ENCODE data around the gene GTSE1. TPM values are rescaled to one million over a fixed set of nuclear protein-coding genes. Genes with fewer than 3 reads are reported as not detected.

GTSE1 gene
- total RNA-seq, 1 experiment from 2014 or later = 46.1 TPM

DNA sequence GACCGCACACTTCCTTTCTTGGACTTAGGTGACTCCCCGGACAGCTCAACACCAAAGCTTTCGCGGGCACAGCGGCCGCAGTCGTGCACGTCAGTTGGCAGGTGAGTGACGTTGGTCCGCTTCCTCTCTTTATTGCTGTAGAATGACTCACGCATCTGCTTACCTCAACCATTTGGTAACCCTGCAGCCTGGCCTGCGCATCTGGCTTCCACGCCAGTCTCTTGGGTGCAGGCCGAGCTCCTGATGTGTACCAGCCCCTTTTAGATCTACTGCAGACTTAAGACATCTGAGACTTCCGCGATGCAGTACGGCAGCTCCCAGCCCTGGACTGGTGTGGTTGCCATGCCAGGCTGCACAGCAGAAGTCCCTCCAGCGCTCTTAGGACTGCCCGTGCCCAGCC, 26.5 kb downstream of the GTSE1 start:
- RAD21 ChIA-PET (ENCODE audit: low non-redundant PET in 1 of 2, low total read pairs in 2 of 2, uncharacterized antibody in 2 of 2, unreplicated experiment in 2 of 2) = no interaction called here

DNA sequence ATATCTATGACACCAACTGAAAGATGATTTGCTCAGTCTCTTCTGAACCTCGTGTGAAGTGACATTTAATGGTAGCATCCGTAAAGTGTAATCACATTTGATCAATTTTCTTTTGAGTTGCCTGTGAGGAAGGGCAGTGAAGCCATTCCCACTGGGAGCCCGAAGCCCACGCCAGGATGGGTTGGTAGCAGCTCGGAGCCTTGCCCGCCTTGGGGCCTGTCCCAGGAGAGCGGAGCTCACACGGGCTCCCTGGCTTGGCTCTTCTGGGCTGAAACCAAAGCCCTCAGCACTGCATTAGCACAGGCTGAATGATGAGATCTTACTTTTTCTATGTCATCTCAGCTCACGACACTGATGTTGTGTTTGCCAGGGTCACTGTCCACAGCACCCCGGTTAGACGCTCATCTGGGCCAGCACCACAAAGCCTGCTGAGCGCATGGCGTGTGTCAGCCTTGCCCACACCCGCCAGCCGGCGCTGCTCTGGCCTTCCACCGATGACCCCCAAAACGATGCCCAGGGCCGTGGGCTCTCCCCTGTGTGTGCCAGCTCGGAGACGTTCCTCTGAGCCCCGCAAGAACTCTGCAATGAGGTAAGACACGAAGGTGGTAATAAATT, 29.5 kb downstream of the GTSE1 start:
- H3K36me3 ChIP-seq (ENCODE audit: control insufficient read depth in 1 of 2, insufficient read depth in 2 of 2, low read length in 2 of 2) = peaks cover 37 to 39% of the 10 kb centered on the region in 2 experiments; a peak in 3 of 4 replicates
- RAD21 ChIA-PET (ENCODE audit: low non-redundant PET in 1 of 2, low total read pairs in 2 of 2, uncharacterized antibody in 2 of 2, unreplicated experiment in 2 of 2) = no interaction called here
- TF ChIP-seq EZH2 (IDR thresholded peaks at IDR 0.05) = no peak
- no peak for TF ChIP-seq POLR2AphosphoS5 (IDR thresholded peaks at IDR 0.05; ENCODE audit: low read depth, low read length)
- no peak for TF ChIP-seq TCF7L2 (IDR thresholded peaks at IDR 0.05; ENCODE audit: borderline replicate concordance, extremely low read depth, insufficient read depth, insufficient read length)
- no peak for TF ChIP-seq MAX (IDR thresholded peaks at IDR 0.05)
- TF ChIP-seq RAD21 (IDR thresholded peaks at IDR 0.05; ENCODE audit: low read depth) = no peak
- no peak for TF ChIP-seq ELF1 (IDR thresholded peaks at IDR 0.05; ENCODE audit: borderline replicate concordance, low read depth)
- no peak for TF ChIP-seq ZNF274 (IDR thresholded peaks at IDR 0.05; ENCODE audit: low read depth, low read length)
- CTCF ChIA-PET = no interaction called here
- intact Hi-C loops (cut with micrococcal nuclease) = no loop called here
- H3K4me3 ChIP-seq (replicated peaks in 1 of 2; ENCODE audit: low read depth in 1 of 2, low read length in 2 of 2) = no peak overlapping the region
- H3K27ac ChIP-seq (ENCODE audit: low read depth, low read length) = no peak overlapping the region
- POLR2A ChIA-PET = interaction anchor here (1.2 kb wide), 1 partner anchor 10 kb away, joined by 6 read pairs; the partner anchor contains the start of gene TRMU
- no peaks in the 10 kb centered on the region for H3K27me3 ChIP-seq (ENCODE audit: insufficient read depth, low read length)
- no peak overlapping the region for H2AFZ ChIP-seq (ENCODE audit: low read depth, low read length, poor library complexity, severe bottlenecking)
- no peak overlapping the region for H3K4me2 ChIP-seq (ENCODE audit: low read length)
- no peaks in the 10 kb centered on the region for H3K4me1 ChIP-seq (ENCODE audit: control insufficient read depth in 1 of 2, insufficient read depth in 2 of 2, low read length in 2 of 2)
- no peak for ATAC-seq
- DNase-seq (ENCODE audit: low read depth, low spot score) = no peak
- H3K79me2 ChIP-seq (ENCODE audit: insufficient read depth, low read length) = no peaks in the 10 kb centered on the region
- H3K9ac ChIP-seq (ENCODE audit: low read length) = no peak overlapping the region
- no TSS peak for BruUV-seq (replicated peaks)
- no peaks in the 10 kb centered on the region for H3K9me3 ChIP-seq (ENCODE audit: control insufficient read depth in 1 of 2, insufficient read depth in 1 of 2, low read depth in 1 of 2, low read length in 2 of 2)
- no peaks in the 10 kb centered on the region for H4K20me1 ChIP-seq (ENCODE audit: insufficient read depth)
- no peaks in the 10 kb centered on the region for H3K9me2 ChIP-seq (ENCODE audit: insufficient read depth)

More for the DNA sequence above, 26.5 kb downstream of the GTSE1 start:
- DNase-seq (ENCODE audit: low read depth, low spot score) = no peak
- H2AFZ ChIP-seq (ENCODE audit: low read depth, low read length, poor library complexity, severe bottlenecking) = no peak overlapping the region
- no peak overlapping the region for H3K4me2 ChIP-seq (ENCODE audit: low read length)
- H3K27me3 ChIP-seq (ENCODE audit: insufficient read depth, low read length) = no peaks in the 10 kb centered on the region
- H3K79me2 ChIP-seq (ENCODE audit: insufficient read depth, low read length) = peaks cover 19% of the 10 kb centered on the region; the same call in 1 of the 2 replicates
- no peak for TF ChIP-seq ELF1 (IDR thresholded peaks at IDR 0.05; ENCODE audit: borderline replicate concordance, low read depth)
- no peak for TF ChIP-seq ZFX (IDR thresholded peaks at IDR 0.05)
- no peak for TF ChIP-seq POLR2AphosphoS5 (IDR thresholded peaks at IDR 0.05; ENCODE audit: low read depth, low read length)
- no peak for TF ChIP-seq CTCF (IDR thresholded peaks at IDR 0.05 in 2 of 3, conservative IDR thresholded peaks at IDR 0.05 in 1 of 3; ENCODE audit: borderline replicate concordance in 1 of 3, insufficient read depth in 1 of 3, low read depth in 2 of 3, low read length in 2 of 3)
- BruUV-seq (replicated peaks) = no TSS peak
- no peak overlapping the region for H3K4me3 ChIP-seq (replicated peaks in 1 of 2; ENCODE audit: low read depth in 1 of 2, low read length in 2 of 2)
- H3K4me1 ChIP-seq (ENCODE audit: control insufficient read depth in 1 of 2, insufficient read depth in 2 of 2, low read length in 2 of 2) = no peaks in the 10 kb centered on the region
- POLR2A ChIA-PET = no interaction called here
- H3K9me2 ChIP-seq (ENCODE audit: insufficient read depth) = no peaks in the 10 kb centered on the region
- H3K36me3 ChIP-seq (ENCODE audit: control insufficient read depth in 1 of 2, insufficient read depth in 2 of 2, low read length in 2 of 2) = peaks cover 29% of the 10 kb centered on the region in 2 experiments; a peak in 3 of 4 replicates
- CTCF ChIA-PET = no interaction called here
- no peak for ATAC-seq
- H3K27ac ChIP-seq (ENCODE audit: low read depth, low read length) = no peak overlapping the region
- no peak overlapping the region for H3K9ac ChIP-seq (ENCODE audit: low read length)
- no peaks in the 10 kb centered on the region for H4K20me1 ChIP-seq (ENCODE audit: insufficient read depth)
- intact Hi-C loops (cut with micrococcal nuclease) = no loop called here
- H3K9me3 ChIP-seq (ENCODE audit: control insufficient read depth in 1 of 2, insufficient read depth in 1 of 2, low read depth in 1 of 2, low read length in 2 of 2) = no peaks in the 10 kb centered on the region
